OCI-LY7 (cell line): ENCODE measurements around the gene ANTXR1. TPM values are rescaled to one million over a fixed set of nuclear protein-coding genes. Genes with fewer than 3 reads are reported as not detected.

Experiments
- BruUV-seq: library from RNA; stranded (reverse); fragments of 400-500 nt; replicated peaks from 2 replicates; lab custom pipeline; 2021; lab: Mats Ljungman, UMichigan
- CTCF ChIA-PET: fragments of 300-600 bp; sonication (Branson Sonifier 250); formaldehyde crosslinking; loops from one replicate; lab custom pipeline; 2022; ENCODE audit warnings: antibody characterized with exemption; ENCODE audit not compliant: unreplicated experiment; lab: Charles Lee
- POLR2A ChIA-PET: fragments of 300-600 bp; sonication (Branson Sonifier 250); formaldehyde crosslinking; loops from one replicate; lab custom pipeline; 2022; ENCODE audit warnings: antibody characterized with exemption; lab: Charles Lee
- DNase-seq: peaks from one replicate; pipeline ENCODE4 v3.0.0-alpha.2; 2015; ENCODE audit warnings: low spot score
- H2AFZ ChIP-seq: fragments of 200-600 bp; sonication (generic), shearing (Covaris generic); 2 replicates; pipeline ENCODE4 v1.6.1; 2014; ENCODE audit warnings: mild to moderate bottlenecking, antibody characterized with exemption, low read length, moderate library complexity
- H3K27ac ChIP-seq: fragments of 200-600 bp; sonication (generic); 2 replicates; pipeline ENCODE4 v1.5.1; 2014; ENCODE audit warnings: mixed run types, low read depth, mild to moderate bottlenecking, moderate library complexity, low read length, inconsistent platforms; ENCODE audit not compliant: poor library complexity, severe bottlenecking
- H3K36me3 ChIP-seq: fragments of 200-600 bp; sonication (generic); 2 replicates; pipeline ENCODE4 v1.6.1; 2014; ENCODE audit warnings: mild to moderate bottlenecking, antibody characterized with exemption, low read length, moderate library complexity, mixed read lengths; ENCODE audit not compliant: insufficient read depth
- H3K4me1 ChIP-seq: fragments of 200-600 bp; sonication (generic); 2 replicates; pipeline ENCODE4 v1.5.1; 2014; ENCODE audit warnings: mild to moderate bottlenecking, low read length; ENCODE audit not compliant: insufficient read depth, poor library complexity, severe bottlenecking
- H3K4me2 ChIP-seq: fragments of 200-600 bp; sonication (generic); 2 replicates; pipeline ENCODE4 v1.6.1; 2014; ENCODE audit warnings: mild to moderate bottlenecking, low read length
- H3K4me3 ChIP-seq: fragments of 200-600 bp; sonication (generic); 2 replicates; pipeline ENCODE4 v1.5.1; 2014; ENCODE audit warnings: mild to moderate bottlenecking, low read depth, low read length; ENCODE audit not compliant: poor library complexity, severe bottlenecking
- H3K79me2 ChIP-seq: fragments of 200-600 bp; sonication (generic); 2 replicates; pipeline ENCODE4 v1.6.1; 2016; ENCODE audit warnings: low read depth, mild to moderate bottlenecking, low read length, moderate library complexity, mixed read lengths; ENCODE audit not compliant: insufficient read depth
- H3K9me2 ChIP-seq: fragments of 200-600 bp; sonication (generic); 2 replicates; pipeline ENCODE4 v1.6.1; 2016; ENCODE audit warnings: mild to moderate bottlenecking, low read length, mixed read lengths; ENCODE audit not compliant: insufficient read depth
- H3K9me3 ChIP-seq: fragments of 200-600 bp; sonication (generic); 2 replicates; pipeline ENCODE4 v1.6.1; 2014; ENCODE audit warnings: mild to moderate bottlenecking, mixed run types, low read length, mixed read lengths
- H4K20me1 ChIP-seq: fragments of 200-600 bp; sonication (generic); 2 replicates; pipeline ENCODE4 v1.6.1; 2014; ENCODE audit warnings: mild to moderate bottlenecking, antibody characterized with exemption, low read length, moderate library complexity, mixed read lengths; ENCODE audit not compliant: insufficient read depth
- EZH2phosphoT487 ChIP-seq: fragments of 200-600 bp; sonication (generic); IDR thresholded peaks from 2 replicates; pipeline ENCODE4 v1.6.1; 2018; ENCODE audit warnings: low read depth, borderline replicate concordance, mild to moderate bottlenecking, mixed run types, antibody characterized with exemption, low read length, moderate library complexity, mixed read lengths
- intact Hi-C: fragments of 100-400 bp; cut with micrococcal nuclease; formaldehyde crosslinking; loops from one replicate; pipeline ENCODE4 v1.10.0; 2022; ENCODE audit not compliant: unreplicated experiment
- total RNA-seq, 2 experiments: library from RNA; depleted of rRNA in 1 of 2; stranded (reverse); fragments of >200 nt in 1 of 2; shearing (Covaris generic) in 1 of 2; gene quantifications; 2 replicates each; pipeline ENCODE4 v1.2.3, GENCODE V29; 2014 to 2022
- TF ChIP-seq, protein P1 (sequence below): fragments of 200-600 bp; sonication (generic); conservative IDR thresholded peaks from 2 replicates; pipeline ENCODE4 v1.5.1; 2014; ENCODE audit warnings: mild to moderate bottlenecking, antibody characterized with exemption, low read length, moderate library complexity, mixed read lengths

The ANTXR1 gene
- total RNA-seq, 2 experiments from 2014 or later: not detected

DNA sequence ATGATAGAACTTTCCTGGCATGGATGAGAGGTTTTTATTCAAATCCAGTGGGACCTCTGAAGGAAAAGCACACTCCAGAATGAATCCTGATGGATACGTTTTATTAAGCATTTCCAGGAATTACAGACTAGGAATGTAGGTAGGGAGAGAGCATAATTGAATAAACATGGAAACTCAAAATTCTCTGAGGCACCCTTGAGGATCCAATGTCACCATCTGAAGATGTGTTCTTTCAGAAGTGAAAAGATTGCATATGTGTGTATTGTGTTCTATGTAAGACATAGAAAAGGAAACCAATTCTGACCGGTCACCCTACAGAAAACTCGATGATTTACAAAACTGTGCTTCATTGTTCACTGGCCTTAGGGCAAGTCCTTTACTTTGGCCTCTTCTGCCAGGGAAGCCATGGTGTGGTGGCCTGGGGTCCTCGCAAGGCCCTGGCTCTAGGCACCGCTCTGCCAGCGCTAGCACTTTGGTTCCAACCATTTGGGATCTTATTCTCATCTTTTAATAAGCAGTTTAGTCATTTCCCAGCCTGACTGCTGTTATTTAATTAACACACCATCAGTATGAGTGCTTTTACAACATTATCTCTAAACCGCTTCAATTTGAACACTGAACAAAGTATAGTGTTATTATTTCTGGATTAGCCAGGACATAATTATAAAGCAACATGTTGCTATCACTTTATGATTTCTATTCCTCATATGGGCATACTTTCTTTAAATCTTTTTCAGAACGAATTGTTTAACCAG lies 43.1 kb upstream of the ANTXR1 start:
- Histone ChIP-seq H3K9me3 (no peaks in the 10 kb centered on the region), H3K4me3 (no peak overlapping the region), H3K9me2 (no peaks in the 10 kb centered on the region), H3K4me1 (no peaks in the 10 kb centered on the region), H4K20me1 (no peaks in the 10 kb centered on the region), H3K79me2 (no peaks in the 10 kb centered on the region), H3K36me3 (no peaks in the 10 kb centered on the region), H3K27ac (no peak overlapping the region), H3K4me2 (no peak overlapping the region), H2AFZ (no peak overlapping the region)
- no peak for DNase-seq
- TF ChIP-seq EZH2phosphoT487: no peak
- TF ChIP-seq, protein P1, sequence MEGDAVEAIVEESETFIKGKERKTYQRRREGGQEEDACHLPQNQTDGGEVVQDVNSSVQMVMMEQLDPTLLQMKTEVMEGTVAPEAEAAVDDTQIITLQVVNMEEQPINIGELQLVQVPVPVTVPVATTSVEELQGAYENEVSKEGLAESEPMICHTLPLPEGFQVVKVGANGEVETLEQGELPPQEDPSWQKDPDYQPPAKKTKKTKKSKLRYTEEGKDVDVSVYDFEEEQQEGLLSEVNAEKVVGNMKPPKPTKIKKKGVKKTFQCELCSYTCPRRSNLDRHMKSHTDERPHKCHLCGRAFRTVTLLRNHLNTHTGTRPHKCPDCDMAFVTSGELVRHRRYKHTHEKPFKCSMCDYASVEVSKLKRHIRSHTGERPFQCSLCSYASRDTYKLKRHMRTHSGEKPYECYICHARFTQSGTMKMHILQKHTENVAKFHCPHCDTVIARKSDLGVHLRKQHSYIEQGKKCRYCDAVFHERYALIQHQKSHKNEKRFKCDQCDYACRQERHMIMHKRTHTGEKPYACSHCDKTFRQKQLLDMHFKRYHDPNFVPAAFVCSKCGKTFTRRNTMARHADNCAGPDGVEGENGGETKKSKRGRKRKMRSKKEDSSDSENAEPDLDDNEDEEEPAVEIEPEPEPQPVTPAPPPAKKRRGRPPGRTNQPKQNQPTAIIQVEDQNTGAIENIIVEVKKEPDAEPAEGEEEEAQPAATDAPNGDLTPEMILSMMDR: no peak
- intact Hi-C loops: no loop called here
- ChIA-PET POLR2A (no interaction called here), CTCF (no interaction called here)
- no TSS peak for BruUV-seq

DNA sequence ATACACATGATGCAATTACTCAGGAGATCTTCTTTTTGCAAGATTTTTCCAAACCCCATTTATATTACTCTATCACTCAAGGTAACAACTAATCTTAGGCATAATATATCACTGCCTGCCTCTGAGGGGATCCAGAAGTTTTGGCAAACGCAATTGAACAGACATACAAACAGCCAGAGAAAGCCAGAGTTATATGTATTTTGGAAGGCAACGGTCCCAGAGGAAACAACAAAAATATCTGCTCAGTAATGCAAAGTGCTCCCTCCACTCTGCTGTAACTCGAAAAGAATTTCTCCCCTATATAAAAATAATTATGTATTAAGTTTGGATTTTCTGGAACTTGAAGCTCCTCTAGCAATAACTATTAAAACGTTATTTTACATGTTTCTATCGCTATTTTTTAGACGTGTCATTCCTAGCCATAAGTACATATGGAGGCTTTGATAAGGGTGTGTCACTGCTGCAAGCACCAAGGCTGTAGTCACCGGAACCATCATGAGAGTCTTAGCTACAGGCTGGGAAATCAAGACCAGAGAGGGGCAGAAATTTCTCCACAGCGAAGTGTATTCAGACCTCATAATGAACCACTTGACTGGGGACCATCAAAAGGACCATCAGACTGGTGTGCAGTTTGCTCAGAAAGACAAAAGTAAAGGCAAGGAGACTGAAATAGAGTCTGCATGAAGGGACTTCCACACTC lies 42.3 kb upstream of the ANTXR1 start:
- Histone ChIP-seq H3K36me3 (no peaks in the 10 kb centered on the region), H2AFZ (no peak overlapping the region), H3K4me1 (no peaks in the 10 kb centered on the region), H3K79me2 (no peaks in the 10 kb centered on the region), H3K9me2 (no peaks in the 10 kb centered on the region), H3K4me2 (no peak overlapping the region), H3K4me3 (no peak overlapping the region), H3K9me3 (no peaks in the 10 kb centered on the region), H3K27ac (no peak overlapping the region), H4K20me1 (no peaks in the 10 kb centered on the region)
- DNase-seq: no peak
- TF ChIP-seq, protein P1: no peak
- TF ChIP-seq EZH2phosphoT487: no peak
- CTCF ChIA-PET: no interaction called here
- intact Hi-C loops: no loop called here
- POLR2A ChIA-PET: no interaction called here
- BruUV-seq: no TSS peak
